Osteoblast (primary cell): ENCODE measurements around the gene FRZB. TPM values are rescaled to one million over a fixed set of nuclear protein-coding genes. Genes with fewer than 3 reads are reported as not detected.
A peak's percentile ranks its signal among the peaks of the same experiment; 100 is the strongest.

Source experiments
- DNase-seq: peaks from one replicate; pipeline ENCODE4 v3.0.0; 2011; ENCODE audit warnings: low spot score, mixed read lengths; ENCODE audit not compliant: insufficient read length; ENCODE audit errors: missing footprints
- H2AFZ ChIP-seq: 2 replicates; pipeline ENCODE4 v1.6.0; 2011; ENCODE audit warnings: mild to moderate bottlenecking, low read length
- H3K27ac ChIP-seq: 2 replicates; pipeline ENCODE4 v1.5.1; 2011; ENCODE audit warnings: mild to moderate bottlenecking, low read depth, low read length, moderate library complexity
- H3K27me3 ChIP-seq: 2 replicates; pipeline ENCODE4 v1.6.0; 2012; ENCODE audit warnings: mild to moderate bottlenecking, control low read depth, inconsistent platforms, low read length, moderate library complexity; ENCODE audit not compliant: insufficient read depth
- H3K36me3 ChIP-seq: 2 replicates; pipeline ENCODE4 v1.5.1; 2011; ENCODE audit warnings: mild to moderate bottlenecking, low read length, control low read depth, moderate library complexity; ENCODE audit not compliant: insufficient read depth
- H3K4me1 ChIP-seq: 2 replicates; pipeline ENCODE4 v1.5.1; 2011; ENCODE audit warnings: mild to moderate bottlenecking, low read length, control low read depth, moderate library complexity; ENCODE audit not compliant: insufficient read depth
- H3K4me2 ChIP-seq: 2 replicates; pipeline ENCODE4 v1.6.0; 2011; ENCODE audit warnings: mild to moderate bottlenecking, low read length; ENCODE audit not compliant: insufficient read depth
- H3K4me3 ChIP-seq: fragments of 200-600 bp; sonication (generic); 3 replicates; pipeline ENCODE4 v1.5.1; 2012; ENCODE audit warnings: mild to moderate bottlenecking, low read length, inconsistent platforms; ENCODE audit not compliant: insufficient read depth
- H3K79me2 ChIP-seq: 2 replicates; pipeline ENCODE4 v1.6.0; 2012; ENCODE audit warnings: mild to moderate bottlenecking, low read length, control low read depth, inconsistent platforms; ENCODE audit not compliant: insufficient read depth
- H3K9me3 ChIP-seq: 2 replicates; pipeline ENCODE4 v1.5.1; 2011; ENCODE audit warnings: low read depth, low read length, control low read depth
- H4K20me1 ChIP-seq: 2 replicates; pipeline ENCODE4 v1.6.0; 2012; ENCODE audit warnings: mild to moderate bottlenecking, low read length, control low read depth; ENCODE audit not compliant: insufficient read depth
- CTCF ChIP-seq: IDR thresholded peaks from 2 replicates; pipeline ENCODE4 v1.5.1; 2011; ENCODE audit warnings: mild to moderate bottlenecking, low read depth, low read length, moderate library complexity; ENCODE audit errors: extremely low read depth
- total RNA-seq: library from RNA; depleted of rRNA; stranded (reverse); fragments of >200 nt; gene quantifications from 2 replicates; pipeline ENCODE4 v1.2.3, GENCODE V29; 2012

FRZB gene
- total RNA-seq, 1 donor, result 0.36 TPM

GRCh38 chr2:182822733-182823132 is 43.7 kb downstream of the FRZB start:
- Histone ChIP-seq H3K4me2 (no peak overlapping the region), H4K20me1 (no peaks in the 10 kb centered on the region), H2AFZ (no peak overlapping the region), H3K36me3 (no peaks in the 10 kb centered on the region), H3K4me3 (no peak overlapping the region), H3K9me3 (no peaks in the 10 kb centered on the region), H3K27ac (no peak overlapping the region), H3K27me3 (no peaks in the 10 kb centered on the region), H3K4me1 (no peaks in the 10 kb centered on the region), H3K79me2 (no peaks in the 10 kb centered on the region)
- no peak for DNase-seq
- TF ChIP-seq CTCF, result no peak

GRCh38 chr2:182821182-182821581 is 45.3 kb downstream of the FRZB start:
- Histone ChIP-seq H2AFZ (no peak overlapping the region), H3K4me2 (no peak overlapping the region), H3K27me3 (no peaks in the 10 kb centered on the region), H3K4me1 (no peaks in the 10 kb centered on the region), H4K20me1 (no peaks in the 10 kb centered on the region), H3K4me3 (no peak overlapping the region), H3K36me3 (no peaks in the 10 kb centered on the region), H3K27ac (no peak overlapping the region), H3K79me2 (no peaks in the 10 kb centered on the region), H3K9me3 (no peaks in the 10 kb centered on the region)
- no peak for DNase-seq
- no peak for TF ChIP-seq CTCF

- Histone ChIP-seq H4K20me1 (no peaks in the 10 kb centered on the region), H3K79me2 (no peaks in the 10 kb centered on the region), H3K4me2 (no peak overlapping the region), H3K36me3 (no peaks in the 10 kb centered on the region), H3K27ac (no peak overlapping the region), H3K27me3 (peaks cover 11% of the 10 kb centered on the region), H3K4me1 (no peaks in the 10 kb centered on the region), H3K4me3 (no peak overlapping the region), H2AFZ (no peak overlapping the region), H3K9me3 (no peaks in the 10 kb centered on the region)
- no peak for DNase-seq
- no peak for TF ChIP-seq CTCF
Measured at GRCh38 chr2:182819412-182819811, 47.0 kb downstream of the FRZB start.

GRCh38 chr2:182818925-182819324 is 47.5 kb downstream of the FRZB start:
- Histone ChIP-seq H3K4me3 (no peak overlapping the region), H3K4me2 (no peak overlapping the region)

More at GRCh38 chr2:182818925-182819324, 47.5 kb downstream of the FRZB start:
- peak overlapping the region; percentile 26 for H2AFZ ChIP-seq
- peak; percentile 10 for DNase-seq
- no peaks in the 10 kb centered on the region for H3K9me3 ChIP-seq
- no peak overlapping the region for H3K27ac ChIP-seq
- H3K4me1 ChIP-seq, result no peaks in the 10 kb centered on the region
- H3K36me3 ChIP-seq, result no peaks in the 10 kb centered on the region
- H3K79me2 ChIP-seq, result no peaks in the 10 kb centered on the region
- no peaks in the 10 kb centered on the region for H4K20me1 ChIP-seq
- peaks cover 15% of the 10 kb centered on the region for H3K27me3 ChIP-seq
- no peak for TF ChIP-seq CTCF
